ENCODE data around the gene TBC1D23. TPM values are rescaled to one million over a fixed set of nuclear protein-coding genes. Genes with fewer than 3 reads are reported as not detected.

TBC1D23 gene
- total and polyA plus RNA-seq, 2 of the 13 experiments (the other 11 are each of a cell fraction or from before 2014, with no cell fraction given): 28.7 to 35.4 TPM

- 60% methylated on average over 4 of the region's 4 CpGs for WGBS (ENCODE audit: low lambda C conversion rate)
- H3K79me2 ChIP-seq (ENCODE audit: insufficient read depth, low read length): no peaks in the 10 kb centered on the region
- no peaks in the 10 kb centered on the region for H3K27me3 ChIP-seq (ENCODE audit: control insufficient read depth in 1 of 2, insufficient read depth in 2 of 2, low read length in 2 of 2)
- FAIRE-seq (no peak), ATAC-seq (no peak), DNase-seq (ENCODE audit: low spot score) (no peak)
- H4K20me1 ChIP-seq (ENCODE audit: insufficient read depth, low read length): no peaks in the 10 kb centered on the region
- TF ChIP-seq JARID2 (CRISPR knock-in tag; IDR thresholded peaks at IDR 0.05; ENCODE audit: insufficient replicate concordance): no peak
- no peak for TF ChIP-seq ZNF296 (CRISPR knock-in tag; conservative IDR thresholded peaks at IDR 0.05)
- TF ChIP-seq ZSCAN9 (CRISPR knock-in tag; IDR thresholded peaks at IDR 0.05; ENCODE audit: borderline replicate concordance): no peak
- TF ChIP-seq ZBTB40 (IDR thresholded peaks at IDR 0.05): no peak
- no peak for TF ChIP-seq ZBTB40 (CRISPR knock-in tag; IDR thresholded peaks at IDR 0.05)
- TF ChIP-seq ZNF580 (CRISPR knock-in tag; IDR thresholded peaks at IDR 0.05; ENCODE audit: borderline replicate concordance, low read depth): no peak
- no peak for TF ChIP-seq ZZZ3 (CRISPR knock-in tag; IDR thresholded peaks at IDR 0.05; ENCODE audit: borderline replicate concordance)
- TF ChIP-seq CBFB (CRISPR knock-in tag; IDR thresholded peaks at IDR 0.05): no peak
- no peak for TF ChIP-seq CENPX (CRISPR knock-in tag; IDR thresholded peaks at IDR 0.05)
- TF ChIP-seq REPIN1 (CRISPR knock-in tag; IDR thresholded peaks at IDR 0.05; ENCODE audit: borderline replicate concordance, low read depth): no peak
- TF ChIP-seq NBN (conservative IDR thresholded peaks at IDR 0.05): no peak
- TF ChIP-seq BORCS8-MEF2B (CRISPR knock-in tag; IDR thresholded peaks at IDR 0.05): no peak
- TF ChIP-seq THAP7 (CRISPR knock-in tag; IDR thresholded peaks at IDR 0.05): no peak
- no peak overlapping the region for H2AFZ ChIP-seq (ENCODE audit: low read length)
- H3K4me1 ChIP-seq (ENCODE audit: insufficient read depth, low read length): no peaks in the 10 kb centered on the region
- H3K36me3 ChIP-seq (replicated peaks in 1 of 2; ENCODE audit: control insufficient read depth in 1 of 2, insufficient read depth in 2 of 2, low read length in 2 of 2): no peaks in the 10 kb centered on the region
- POLR2A ChIA-PET: interaction anchor here (1.2 kb wide), 1 partner anchor 15 kb away, joined by 4 read pairs; the partner anchor contains the start of gene TBC1D23
- no TSS peak for BruUV-seq (replicated peaks)
- in situ Hi-C loops (cut with HindIII; ENCODE audit: extremely low pct_ligation_motif_present, low pct_unique_long_range_greater_than_20kb) (no loop called here), intact Hi-C loops (cut with micrococcal nuclease; ENCODE audit: unreplicated experiment) (no loop called here)
- CTCF ChIA-PET (ENCODE audit: low intra/inter-chr PET ratio, low total read pairs): no interaction called here
- H3K9ac ChIP-seq (ENCODE audit: insufficient read depth, low read depth, low read length): no peak overlapping the region
- H3K4me2 ChIP-seq (ENCODE audit: low read depth, low read length): no peak overlapping the region
- H3K9me3 ChIP-seq (ENCODE audit: low read length): no peaks in the 10 kb centered on the region
- H3K4me3 ChIP-seq (replicated peaks in 1 of 3; ENCODE audit: insufficient read depth in 1 of 3, low read depth in 2 of 3, low read length in 3 of 3): no peak overlapping the region
- no peak overlapping the region for H3K27ac ChIP-seq (ENCODE audit: extremely low read length, insufficient read depth, low read length)
These were observed 14.9 kb upstream of the TBC1D23 start for GRCh38 chr3:100245927-100246326.

Data from HepG2 (cell line).